ENCODE results near the gene RPL23. TPM values are rescaled to one million over a fixed set of nuclear protein-coding genes. Genes with fewer than 3 reads are reported as not detected.

RPL23 gene
- polyA plus RNA-seq, 1 of the 3 experiments (the other 2 are of a cell fraction), result 2,658 TPM

DNA sequence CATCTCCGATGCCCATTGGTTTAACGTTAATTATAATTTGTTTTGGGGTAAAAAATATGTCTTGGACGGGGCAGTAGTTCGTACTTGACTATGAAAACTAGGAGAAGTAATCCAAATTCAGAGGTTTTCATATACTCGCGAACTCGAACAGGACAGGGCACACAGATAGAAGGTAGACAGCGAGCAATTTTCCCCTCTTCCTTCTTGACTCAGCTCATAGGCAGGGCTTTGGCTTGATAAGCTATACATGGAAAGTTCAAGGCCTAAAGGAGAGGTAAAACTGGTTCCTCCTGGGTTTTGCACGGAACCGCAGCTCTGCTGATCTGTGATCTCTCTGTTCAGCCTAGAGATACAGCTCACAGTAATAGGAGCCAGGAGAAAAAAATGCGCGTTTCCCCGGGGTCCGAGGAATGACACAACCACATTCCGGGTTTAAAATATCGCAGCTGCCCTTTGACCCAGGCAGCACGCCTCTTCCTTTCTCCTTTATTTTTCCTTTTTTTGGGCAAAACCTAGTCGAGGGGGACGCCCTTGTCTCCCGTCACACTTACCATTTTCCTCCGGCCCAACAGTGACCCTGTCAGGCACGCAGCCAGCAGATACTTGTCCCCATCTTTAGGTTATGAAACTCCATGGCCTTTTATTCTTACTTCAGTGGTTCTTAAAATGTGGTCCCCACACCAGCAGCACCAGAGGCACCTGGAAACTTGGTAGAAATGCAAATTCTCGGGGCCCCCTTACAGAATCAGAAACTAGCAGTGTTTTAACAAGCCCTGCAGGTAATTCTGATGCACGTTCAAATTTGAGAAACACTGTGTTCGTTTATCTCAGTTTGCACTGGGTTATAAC lies 14.7 kb upstream of the RPL23 start:
- DNase-seq, result no peak
- TF ChIP-seq NRF1 (IDR thresholded peaks at IDR 0.05; ENCODE audit: low read depth, low read length), result no peak
- TF ChIP-seq ZBTB33 (IDR thresholded peaks at IDR 0.05; ENCODE audit: borderline replicate concordance, low read depth), result no peak
- TF ChIP-seq GATA2 (CRISPR knock-in tag; IDR thresholded peaks at IDR 0.05), result no peak
- TF ChIP-seq RCOR1 (IDR thresholded peaks at IDR 0.05; ENCODE audit: low read length), result no peak
- no peak for TF ChIP-seq FOXM1 (IDR thresholded peaks at IDR 0.05; ENCODE audit: low read depth)
- TF ChIP-seq REST (IDR thresholded peaks at IDR 0.05; ENCODE audit: low read depth, low read length), result no peak
- no peak for TF ChIP-seq JUND (IDR thresholded peaks at IDR 0.05)
- no peak for TF ChIP-seq MEF2A (IDR thresholded peaks at IDR 0.05; ENCODE audit: borderline replicate concordance, low read depth)
- no peak for TF ChIP-seq RFX5 (IDR thresholded peaks at IDR 0.05; ENCODE audit: low read length)
- TF ChIP-seq EZH2phosphoT487 (IDR thresholded peaks at IDR 0.05; ENCODE audit: borderline replicate concordance, low read depth), result no peak
- no peak for TF ChIP-seq MXI1 (IDR thresholded peaks at IDR 0.05; ENCODE audit: low read depth, low read length)
- TF ChIP-seq ELF1 (IDR thresholded peaks at IDR 0.05), result no peak
- TF ChIP-seq EP300 (IDR thresholded peaks at IDR 0.05; ENCODE audit: borderline replicate concordance in 1 of 2, low read depth in 1 of 2, low read length in 1 of 2), result no peak
- no peak for TF ChIP-seq POLR2AphosphoS5 (IDR thresholded peaks at IDR 0.05; ENCODE audit: low read depth, low read length)
- TF ChIP-seq YY1 (IDR thresholded peaks at IDR 0.05; ENCODE audit: low read depth), result no peak
- TF ChIP-seq USF1 (IDR thresholded peaks at IDR 0.05; ENCODE audit: borderline replicate concordance, low read depth), result no peak
- no peak for TF ChIP-seq TAF1 (IDR thresholded peaks at IDR 0.05; ENCODE audit: borderline replicate concordance, low read depth, low read length)
- TF ChIP-seq FOSL2 (IDR thresholded peaks at IDR 0.05; ENCODE audit: borderline replicate concordance, low read depth), result no peak
- TF ChIP-seq MAX (IDR thresholded peaks at IDR 0.05; ENCODE audit: low read depth), result no peak
- Histone ChIP-seq H3K27ac (ENCODE audit: low read depth in 2 of 2, low read length in 1 of 2) (peak overlapping the region; percentile 89 to 96), H3K9me2 (no peaks in the 10 kb centered on the region), H3K9ac (peak overlapping the region; percentile 96; the same call in 1 of the 2 replicates), H3K4me1 (ENCODE audit: control insufficient read depth in 1 of 2, insufficient read depth in 2 of 2, low read depth in 1 of 2, low read length in 1 of 2) (peaks cover 15 to 22% of the 10 kb centered on the region in 2 experiments; a peak in 2 of 4 replicates), H3K9me3 (no peaks in the 10 kb centered on the region), H3K36me3 (replicated peaks in 1 of 2; ENCODE audit: control insufficient read depth in 1 of 2, insufficient read depth in 2 of 2, low read length in 1 of 2) (peaks cover 6 to 7% of the 10 kb centered on the region in 2 experiments), H2AFZ (ENCODE audit: low read depth) (peak overlapping the region; percentile 64; the same call in 1 of the 2 replicates), H3K4me3 (ENCODE audit: low read depth in 2 of 2, low read length in 1 of 2) (peak overlapping the region; percentile 94 to 97), H3K27me3 (ENCODE audit: insufficient read depth) (no peaks in the 10 kb centered on the region), H4K20me1 (ENCODE audit: insufficient read depth) (peaks cover 21% of the 10 kb centered on the region), H3F3A (replicated peaks; ENCODE audit: insufficient read depth) (peaks cover 37% of the 10 kb centered on the region), H3K4me2 (peak overlapping the region; percentile 94), H3K79me2 (ENCODE audit: insufficient read depth) (peaks cover 33% of the 10 kb centered on the region)
- 71% methylated on average over 25 of the region's 25 CpGs for WGBS (ENCODE audit: low lambda C conversion rate)
- ChIA-PET POLR2A (interaction anchor here (1.2 to 3.8 kb wide), 5 partner anchors 14 to 124 kb away, joined by 3 to 41 read pairs (median 9); partner anchors contain the start of genes LASP1NB and RPL23), CTCF (interaction anchor here (1.5 to 3.8 kb wide), 2 partner anchors 14 to 57 kb away, joined by 3 to 10 read pairs; partner anchors contain the start of gene LASP1NB)
